GM12878 (cell line): ENCODE results near the gene GOLGA2. TPM values are rescaled to one million over a fixed set of nuclear protein-coding genes. Genes with fewer than 3 reads are reported as not detected.

Experiments used
- CHD2 ChIP-seq: IDR thresholded peaks from 2 replicates; pipeline ENCODE4 v1.6.1; 2011; ENCODE audit warnings: low read depth, low read length, improper control_type of control experiment, borderline replicate concordance
- CREM ChIP-seq: IDR thresholded peaks from 2 replicates; pipeline ENCODE4 v1.6.1; 2014; ENCODE audit warnings: antibody characterized with exemption, low read depth
- EED ChIP-seq: sonication (generic); IDR thresholded peaks from 2 replicates; pipeline ENCODE4 v1.6.1; 2016; ENCODE audit warnings: antibody characterized with exemption, low read depth
- ESRRA ChIP-seq: IDR thresholded peaks from 2 replicates; pipeline ENCODE4 v1.6.1; 2012; ENCODE audit warnings: mild to moderate bottlenecking, low read length, improper control_type of control experiment
- FOS ChIP-seq: IDR thresholded peaks from 3 replicates; pipeline ENCODE4 v1.6.1; 2011; ENCODE audit warnings: borderline replicate concordance; ENCODE audit not compliant: insufficient read length; ENCODE audit errors: extremely low read depth
- HDAC6 ChIP-seq: fragments of 200-600 bp; sonication (generic); IDR thresholded peaks from one replicate; pipeline ENCODE4 v1.8.0; 2017; ENCODE audit warnings: antibody characterized with exemption; ENCODE audit not compliant: unreplicated experiment
- IRF4 ChIP-seq: IDR thresholded peaks from 2 replicates; pipeline ENCODE4 v1.6.1; 2011; ENCODE audit warnings: low read depth, low read length
- JUNB ChIP-seq: IDR thresholded peaks from 2 replicates; pipeline ENCODE4 v1.6.1; 2016; ENCODE audit warnings: antibody characterized with exemption, mild to moderate bottlenecking
- MEF2A ChIP-seq: IDR thresholded peaks from 2 replicates; pipeline ENCODE4 v1.6.1; 2011; ENCODE audit warnings: low read depth, mild to moderate bottlenecking, low read length, moderate library complexity; ENCODE audit not compliant: insufficient read depth
- NFYB ChIP-seq: IDR thresholded peaks from 2 replicates; pipeline ENCODE4 v1.6.1; 2011; ENCODE audit warnings: low read depth, mild to moderate bottlenecking, low read length, improper control_type of control experiment, moderate library complexity; ENCODE audit not compliant: insufficient read depth
- NRF1 ChIP-seq: conservative IDR thresholded peaks from 2 replicates; pipeline ENCODE4 v1.6.1; 2011; ENCODE audit warnings: mild to moderate bottlenecking, low read depth, low read length, improper control_type of control experiment
- PML ChIP-seq: IDR thresholded peaks from 2 replicates; pipeline ENCODE4 v1.6.1; 2012; ENCODE audit warnings: low read length, inconsistent platforms
- POLR2AphosphoS2 ChIP-seq: IDR thresholded peaks from 2 replicates; pipeline ENCODE4 v1.6.1; 2011; ENCODE audit warnings: low read depth, mild to moderate bottlenecking, low read length, improper control_type of control experiment, moderate library complexity
- RAD21 ChIP-seq: IDR thresholded peaks from 2 replicates; pipeline ENCODE4 v1.6.1; 2011; ENCODE audit warnings: mild to moderate bottlenecking, low read depth, low read length, moderate library complexity; ENCODE audit not compliant: insufficient read depth
- RUNX3 ChIP-seq: IDR thresholded peaks from 2 replicates; pipeline ENCODE4 v1.6.1; 2012; ENCODE audit warnings: low read length, inconsistent platforms
- TAF1 ChIP-seq: IDR thresholded peaks from 2 replicates; pipeline ENCODE4 v1.6.1; 2011; ENCODE audit warnings: mild to moderate bottlenecking, low read depth, low read length, borderline replicate concordance
- TBL1XR1 ChIP-seq: IDR thresholded peaks from 2 replicates; pipeline ENCODE4 v1.6.1; 2012; ENCODE audit warnings: low read depth, low read length, improper control_type of control experiment
- WRNIP1 ChIP-seq: IDR thresholded peaks from 2 replicates; pipeline ENCODE4 v1.6.1; 2011; ENCODE audit warnings: low read depth, low read length, improper control_type of control experiment, borderline replicate concordance
- YBX1 ChIP-seq: fragments of 450-650 bp; IDR thresholded peaks from 2 replicates; pipeline ENCODE4 v1.6.1; 2016; ENCODE audit warnings: antibody characterized with exemption
- polyA plus RNA-seq, 11 experiments: library from polyadenylated mRNA; depleted of rRNA in 4 of 11; unstranded in 6 of 11; stranded (reverse) in 5 of 11; fragments of >200 nt; fragmentation: Nextera tagmentation in 4 of 11; fragmentation: Illumina TruSeq in 1 of 11; extraction: Ambion mirVana in 4 of 11; extraction: Trizol in 1 of 11; gene quantifications; 1 replicate in 1 of 11; 2 replicates in 10 of 11; pipeline versions ENCODE4 v1.2.1 to v1.2.3, GENCODE V29; 2011 to 2016; ENCODE audit warnings: inconsistent platforms in 2 of 11, missing spikeins in 2 of 11, low read depth in 1 of 11
- total RNA-seq, 4 experiments: library from RNA; depleted of rRNA in 3 of 4; stranded (reverse); fragments of >200 nt in 3 of 4; fragmentation: Illumina TruSeq in 1 of 4; extraction: Trizol in 1 of 4; gene quantifications; 2 replicates each; pipeline versions ENCODE4 v1.2.1 to v1.2.3, GENCODE V29; 2013 to 2021
- TF ChIP-seq, protein P1 (sequence below): fragments of 150-350 bp; IDR thresholded peaks from 2 replicates; pipeline ENCODE4 v1.6.1; 2016; ENCODE audit warnings: low read depth, low read length
- TF ChIP-seq, protein P2 (sequence below): IDR thresholded peaks from 2 replicates; pipeline ENCODE4 v1.6.1; 2012; ENCODE audit warnings: low read depth, low read length, improper control_type of control experiment
- TF ChIP-seq, protein P3 (sequence below): fragments of 450-650 bp; IDR thresholded peaks from 2 replicates; pipeline ENCODE4 v1.6.1; 2014; ENCODE audit warnings: mild to moderate bottlenecking
- TF ChIP-seq, protein P4 (sequence below): fragments of 450-650 bp; IDR thresholded peaks from 2 replicates; pipeline ENCODE4 v1.6.1; 2016; ENCODE audit warnings: mild to moderate bottlenecking
- TF ChIP-seq, protein P5 (sequence below): IDR thresholded peaks from 2 replicates; pipeline ENCODE4 v1.6.1; 2012; ENCODE audit warnings: low read depth, low read length, improper control_type of control experiment

The GOLGA2 gene
- total and polyA plus RNA-seq, 10 of the 15 experiments (the other 5 are each of a cell fraction or from before 2014, with no cell fraction given) = 5.9 to 32.6 (median 19.7) TPM

DNA sequence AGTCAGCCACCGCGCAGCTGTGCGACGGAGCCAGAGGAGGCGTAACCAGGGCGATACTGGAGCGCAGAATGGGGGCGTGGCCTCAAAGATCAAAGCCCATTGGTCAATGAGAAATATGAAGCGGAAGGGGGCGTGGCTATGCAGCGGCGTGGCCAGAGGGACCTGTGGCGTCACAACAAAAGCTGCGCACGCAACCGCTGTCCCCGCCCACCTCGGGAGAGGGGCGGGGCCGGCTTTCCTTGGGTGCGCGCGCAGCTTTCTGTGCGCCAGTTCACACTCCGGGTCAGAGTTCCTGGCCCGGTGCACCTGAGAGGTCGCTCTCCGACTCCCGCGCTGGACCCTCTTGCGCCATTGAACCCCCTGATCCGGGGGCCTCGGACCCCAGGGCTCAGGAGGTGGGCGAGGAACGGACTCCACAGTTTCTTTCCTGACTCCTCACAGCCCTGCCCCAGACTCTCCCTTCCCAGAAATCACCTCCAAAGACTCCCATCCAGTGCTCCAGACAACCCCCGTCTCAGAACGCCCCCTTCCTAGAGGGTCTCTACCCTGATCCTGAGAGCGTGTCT lies 284 bp upstream of the GOLGA2 start, which contains the start of gene SWI5 (continued):
- TF ChIP-seq, protein P1, sequence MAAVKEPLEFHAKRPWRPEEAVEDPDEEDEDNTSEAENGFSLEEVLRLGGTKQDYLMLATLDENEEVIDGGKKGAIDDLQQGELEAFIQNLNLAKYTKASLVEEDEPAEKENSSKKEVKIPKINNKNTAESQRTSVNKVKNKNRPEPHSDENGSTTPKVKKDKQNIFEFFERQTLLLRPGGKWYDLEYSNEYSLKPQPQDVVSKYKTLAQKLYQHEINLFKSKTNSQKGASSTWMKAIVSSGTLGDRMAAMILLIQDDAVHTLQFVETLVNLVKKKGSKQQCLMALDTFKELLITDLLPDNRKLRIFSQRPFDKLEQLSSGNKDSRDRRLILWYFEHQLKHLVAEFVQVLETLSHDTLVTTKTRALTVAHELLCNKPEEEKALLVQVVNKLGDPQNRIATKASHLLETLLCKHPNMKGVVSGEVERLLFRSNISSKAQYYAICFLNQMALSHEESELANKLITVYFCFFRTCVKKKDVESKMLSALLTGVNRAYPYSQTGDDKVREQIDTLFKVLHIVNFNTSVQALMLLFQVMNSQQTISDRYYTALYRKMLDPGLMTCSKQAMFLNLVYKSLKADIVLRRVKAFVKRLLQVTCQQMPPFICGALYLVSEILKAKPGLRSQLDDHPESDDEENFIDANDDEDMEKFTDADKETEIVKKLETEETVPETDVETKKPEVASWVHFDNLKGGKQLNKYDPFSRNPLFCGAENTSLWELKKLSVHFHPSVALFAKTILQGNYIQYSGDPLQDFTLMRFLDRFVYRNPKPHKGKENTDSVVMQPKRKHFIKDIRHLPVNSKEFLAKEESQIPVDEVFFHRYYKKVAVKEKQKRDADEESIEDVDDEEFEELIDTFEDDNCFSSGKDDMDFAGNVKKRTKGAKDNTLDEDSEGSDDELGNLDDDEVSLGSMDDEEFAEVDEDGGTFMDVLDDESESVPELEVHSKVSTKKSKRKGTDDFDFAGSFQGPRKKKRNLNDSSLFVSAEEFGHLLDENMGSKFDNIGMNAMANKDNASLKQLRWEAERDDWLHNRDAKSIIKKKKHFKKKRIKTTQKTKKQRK = no peak
- TF ChIP-seq FOS (no peak), PML (peak; percentile 93), TBL1XR1 (no peak; the same call in 1 of the 2 replicates), EED (peak; percentile 32; the same call in 1 of the 2 replicates), NFYB (peak; percentile 70), YBX1 (no peak), POLR2AphosphoS2 (peak; percentile 97), IRF4 (no peak), TAF1 (peak; percentile 92; the same call in 1 of the 2 replicates), RAD21 (no peak), NRF1 (peak; percentile 78), HDAC6 (peak; percentile 80), ESRRA (no peak), MEF2A (no peak), CREM (peak; percentile 72), WRNIP1 (0 out of 2 replicates have a peak, but pooled peaks have one; percentile 47), RUNX3 (no peak), CHD2 (no peak), JUNB (no peak)
- TF ChIP-seq, protein P2, sequence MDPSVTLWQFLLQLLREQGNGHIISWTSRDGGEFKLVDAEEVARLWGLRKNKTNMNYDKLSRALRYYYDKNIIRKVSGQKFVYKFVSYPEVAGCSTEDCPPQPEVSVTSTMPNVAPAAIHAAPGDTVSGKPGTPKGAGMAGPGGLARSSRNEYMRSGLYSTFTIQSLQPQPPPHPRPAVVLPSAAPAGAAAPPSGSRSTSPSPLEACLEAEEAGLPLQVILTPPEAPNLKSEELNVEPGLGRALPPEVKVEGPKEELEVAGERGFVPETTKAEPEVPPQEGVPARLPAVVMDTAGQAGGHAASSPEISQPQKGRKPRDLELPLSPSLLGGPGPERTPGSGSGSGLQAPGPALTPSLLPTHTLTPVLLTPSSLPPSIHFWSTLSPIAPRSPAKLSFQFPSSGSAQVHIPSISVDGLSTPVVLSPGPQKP = no peak
- TF ChIP-seq, protein P3, sequence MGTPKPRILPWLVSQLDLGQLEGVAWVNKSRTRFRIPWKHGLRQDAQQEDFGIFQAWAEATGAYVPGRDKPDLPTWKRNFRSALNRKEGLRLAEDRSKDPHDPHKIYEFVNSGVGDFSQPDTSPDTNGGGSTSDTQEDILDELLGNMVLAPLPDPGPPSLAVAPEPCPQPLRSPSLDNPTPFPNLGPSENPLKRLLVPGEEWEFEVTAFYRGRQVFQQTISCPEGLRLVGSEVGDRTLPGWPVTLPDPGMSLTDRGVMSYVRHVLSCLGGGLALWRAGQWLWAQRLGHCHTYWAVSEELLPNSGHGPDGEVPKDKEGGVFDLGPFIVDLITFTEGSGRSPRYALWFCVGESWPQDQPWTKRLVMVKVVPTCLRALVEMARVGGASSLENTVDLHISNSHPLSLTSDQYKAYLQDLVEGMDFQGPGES = no peak
- TF ChIP-seq, protein P4, sequence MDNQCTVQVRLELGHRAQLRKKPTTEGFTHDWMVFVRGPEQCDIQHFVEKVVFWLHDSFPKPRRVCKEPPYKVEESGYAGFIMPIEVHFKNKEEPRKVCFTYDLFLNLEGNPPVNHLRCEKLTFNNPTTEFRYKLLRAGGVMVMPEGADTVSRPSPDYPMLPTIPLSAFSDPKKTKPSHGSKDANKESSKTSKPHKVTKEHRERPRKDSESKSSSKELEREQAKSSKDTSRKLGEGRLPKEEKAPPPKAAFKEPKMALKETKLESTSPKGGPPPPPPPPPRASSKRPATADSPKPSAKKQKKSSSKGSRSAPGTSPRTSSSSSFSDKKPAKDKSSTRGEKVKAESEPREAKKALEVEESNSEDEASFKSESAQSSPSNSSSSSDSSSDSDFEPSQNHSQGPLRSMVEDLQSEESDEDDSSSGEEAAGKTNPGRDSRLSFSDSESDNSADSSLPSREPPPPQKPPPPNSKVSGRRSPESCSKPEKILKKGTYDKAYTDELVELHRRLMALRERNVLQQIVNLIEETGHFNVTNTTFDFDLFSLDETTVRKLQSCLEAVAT = peak; percentile 42; the same call in 1 of the 2 replicates
- TF ChIP-seq, protein P5, sequence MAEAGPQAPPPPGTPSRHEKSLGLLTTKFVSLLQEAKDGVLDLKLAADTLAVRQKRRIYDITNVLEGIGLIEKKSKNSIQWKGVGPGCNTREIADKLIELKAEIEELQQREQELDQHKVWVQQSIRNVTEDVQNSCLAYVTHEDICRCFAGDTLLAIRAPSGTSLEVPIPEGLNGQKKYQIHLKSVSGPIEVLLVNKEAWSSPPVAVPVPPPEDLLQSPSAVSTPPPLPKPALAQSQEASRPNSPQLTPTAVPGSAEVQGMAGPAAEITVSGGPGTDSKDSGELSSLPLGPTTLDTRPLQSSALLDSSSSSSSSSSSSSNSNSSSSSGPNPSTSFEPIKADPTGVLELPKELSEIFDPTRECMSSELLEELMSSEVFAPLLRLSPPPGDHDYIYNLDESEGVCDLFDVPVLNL = no peak
